ENCODE results near the gene EBI3.

Gene EBI3

DNA sequence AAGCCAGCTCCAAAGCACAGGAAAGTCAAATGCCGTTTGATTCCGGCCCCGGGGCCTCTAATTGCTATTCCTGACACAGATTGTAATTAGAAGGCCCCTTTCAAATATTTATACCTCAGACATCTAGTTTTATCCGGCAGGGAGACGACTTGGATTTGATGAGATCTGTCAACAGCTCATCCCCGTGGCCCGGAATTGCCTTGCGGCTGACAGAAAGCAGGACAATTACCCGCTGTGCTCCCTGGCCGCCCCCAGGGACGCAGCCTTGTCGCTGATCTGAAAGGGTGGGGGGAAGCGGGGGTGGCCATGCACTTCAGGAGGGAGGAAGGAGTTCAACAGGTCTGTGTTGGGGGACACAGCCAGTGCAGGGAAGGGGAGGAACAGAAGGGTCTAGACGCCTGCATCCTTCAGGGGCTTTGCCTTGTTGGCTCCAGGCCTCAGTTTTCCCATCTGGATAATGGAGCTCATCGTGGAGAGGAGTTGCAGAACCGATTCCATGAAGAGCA lies 47.9 kb downstream of the EBI3 start:
- TF ChIP-seq EZH2phosphoT487 (IDR thresholded peaks at IDR 0.05; ENCODE audit: borderline replicate concordance, low read length) (no peak), CTCF (IDR thresholded peaks at IDR 0.05; ENCODE audit: low read depth, low read length, poor library complexity, severe bottlenecking) (no peak)
- Histone ChIP-seq H3K4me1 (ENCODE audit: control insufficient read depth, low read length) (no peaks in the 10 kb centered on the region), H3K4me2 (ENCODE audit: low read length) (no peak overlapping the region), H3K9me2 (replicated peaks; ENCODE audit: control insufficient read depth, low read length) (no peaks in the 10 kb centered on the region), H4K20me1 (ENCODE audit: control insufficient read depth, insufficient read depth, low read depth, low read length) (no peaks in the 10 kb centered on the region), H3K27ac (ENCODE audit: low read depth, low read length) (no peak overlapping the region), H3K36me3 (ENCODE audit: control insufficient read depth, low read length) (no peaks in the 10 kb centered on the region), H3K27me3 (ENCODE audit: control insufficient read depth, low read length) (peaks cover 4% of the 10 kb centered on the region; the same call in 1 of the 2 replicates), H3F3A (ENCODE audit: control insufficient read depth, insufficient read depth) (no peaks in the 10 kb centered on the region), H3K4me3 (ENCODE audit: low read length) (no peak overlapping the region), H3K79me2 (ENCODE audit: control insufficient read depth, low read length) (no peaks in the 10 kb centered on the region), H3K9me3 (ENCODE audit: control insufficient read depth, insufficient read depth, low read length) (no peaks in the 10 kb centered on the region)

- H3K36me3 ChIP-seq (ENCODE audit: control insufficient read depth, low read length) = no peaks in the 10 kb centered on the region
- no peaks in the 10 kb centered on the region for H4K20me1 ChIP-seq (ENCODE audit: control insufficient read depth, insufficient read depth, low read depth, low read length)
- H3K4me2 ChIP-seq (ENCODE audit: low read length) = no peak overlapping the region
- no peak overlapping the region for H3K4me3 ChIP-seq (ENCODE audit: low read length)
- no peak for TF ChIP-seq CTCF (IDR thresholded peaks at IDR 0.05; ENCODE audit: low read depth, low read length, poor library complexity, severe bottlenecking)
- no peak for TF ChIP-seq EZH2phosphoT487 (IDR thresholded peaks at IDR 0.05; ENCODE audit: borderline replicate concordance, low read length)
- H3F3A ChIP-seq (ENCODE audit: control insufficient read depth, insufficient read depth) = no peaks in the 10 kb centered on the region
- H3K79me2 ChIP-seq (ENCODE audit: control insufficient read depth, low read length) = no peaks in the 10 kb centered on the region
- H3K4me1 ChIP-seq (ENCODE audit: control insufficient read depth, low read length) = no peaks in the 10 kb centered on the region
- H3K27me3 ChIP-seq (ENCODE audit: control insufficient read depth, low read length) = peaks cover 4% of the 10 kb centered on the region; the same call in 1 of the 2 replicates
- no peaks in the 10 kb centered on the region for H3K9me2 ChIP-seq (replicated peaks; ENCODE audit: control insufficient read depth, low read length)
- H3K9me3 ChIP-seq (ENCODE audit: control insufficient read depth, insufficient read depth, low read length) = no peaks in the 10 kb centered on the region
- H3K27ac ChIP-seq (ENCODE audit: low read depth, low read length) = no peak overlapping the region
These were observed 48.7 kb downstream of the EBI3 start for GRCh38 chr19:4278010-4278409.

DNA sequence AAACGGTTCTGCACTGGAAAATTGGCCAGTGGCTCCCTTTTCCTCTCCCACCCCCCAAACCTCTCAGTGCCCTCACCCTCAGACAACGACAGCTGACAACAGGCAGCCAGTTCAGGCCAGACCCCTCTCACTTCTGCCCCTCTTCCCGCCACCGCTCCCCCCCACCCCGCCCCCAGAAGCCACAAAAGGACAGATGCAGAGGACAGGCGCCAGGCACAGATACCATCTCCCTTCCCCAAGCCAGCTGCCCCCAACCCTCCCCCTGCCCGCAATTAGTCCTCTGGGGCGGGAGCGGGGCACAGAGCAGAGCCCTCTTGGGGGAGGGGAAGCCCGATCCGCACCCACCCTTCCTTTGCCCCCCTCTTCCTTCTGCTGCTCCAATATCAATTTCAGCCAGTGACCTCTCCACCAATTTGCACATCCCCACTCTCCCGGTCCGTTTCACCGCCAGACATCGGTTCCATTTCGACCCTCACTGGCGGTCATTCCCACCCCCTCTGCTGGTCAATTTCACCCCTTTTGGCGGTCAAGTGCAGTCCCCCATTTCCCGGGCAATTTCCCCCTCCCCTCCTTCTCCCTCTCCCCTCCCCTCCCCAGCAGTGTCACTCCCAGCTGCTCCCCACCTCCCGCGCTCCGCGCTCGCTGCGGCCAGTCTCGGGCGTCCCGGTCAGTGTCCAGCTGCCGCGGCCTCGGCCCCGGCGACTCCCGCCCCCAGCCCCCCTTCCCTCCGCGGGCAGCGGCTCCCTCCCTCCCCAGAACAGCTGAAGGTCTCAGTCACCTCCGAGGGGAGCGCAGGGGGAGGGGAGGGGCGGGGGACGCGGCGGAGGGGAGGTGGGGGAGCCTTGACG lies 49.3 kb downstream of the EBI3 start, which contains the start of gene SHD:
TSS of gene SHD (plus strand) at position 848 of the 848 bp plus-strand sequence. CDS start 798 bp downstream, outside the sequence.
- Histone ChIP-seq H3K4me2 (ENCODE audit: low read length) (no peak within 1 kb of the TSS), H4K20me1 (ENCODE audit: control insufficient read depth, insufficient read depth, low read depth, low read length) (no peaks in the 10 kb centered on the region), H3K27ac (ENCODE audit: low read depth, low read length) (no peak within 1 kb of the TSS), H3K4me3 (ENCODE audit: low read length) (no peak within 1 kb of the TSS), H3K9me3 (ENCODE audit: control insufficient read depth, insufficient read depth, low read length) (no peaks in the 10 kb centered on the region), H3K27me3 (ENCODE audit: control insufficient read depth, low read length) (peaks cover 4% of the 10 kb centered on the region; the same call in 1 of the 2 replicates), H3K4me1 (ENCODE audit: control insufficient read depth, low read length) (no peaks in the 10 kb centered on the region), H3K79me2 (ENCODE audit: control insufficient read depth, low read length) (no peaks in the 10 kb centered on the region), H3K9me2 (replicated peaks; ENCODE audit: control insufficient read depth, low read length) (no peaks in the 10 kb centered on the region), H3K36me3 (ENCODE audit: control insufficient read depth, low read length) (no peaks in the 10 kb centered on the region), H3F3A (ENCODE audit: control insufficient read depth, insufficient read depth) (no peaks in the 10 kb centered on the region)
- no peak for TF ChIP-seq EZH2phosphoT487 (IDR thresholded peaks at IDR 0.05; ENCODE audit: borderline replicate concordance, low read length)
- TF ChIP-seq CTCF (IDR thresholded peaks at IDR 0.05; ENCODE audit: low read depth, low read length, poor library complexity, severe bottlenecking) = no peak

Measured in DOHH2 (cell line).